PC-3 (cell line): Measurements from ENCODE around the gene CARD6. TPM values are rescaled to one million over a fixed set of nuclear protein-coding genes. Genes with fewer than 3 reads are reported as not detected.
"Not testable (repeated sequence)": the region's sequence is repeated elsewhere in the genome, so short reads cannot be mapped to it uniquely, and the experiment has no call there.

Experiments
- ATAC-seq: fragments of 200-7000 bp; cut with Tn5 transposase; 2 replicates; pipeline ENCODE4 v1.9.1; 2020; ENCODE audit warnings: mild to moderate bottlenecking, moderate library complexity
- BruUV-seq: library from RNA; stranded (reverse); fragments of 400-500 nt; replicated peaks from 2 replicates; lab custom pipeline; 2021; lab: Mats Ljungman, UMichigan
- CTCF ChIA-PET: fragments of 300-600 bp; sonication (Branson Sonifier 250); formaldehyde crosslinking; loops from one replicate; lab custom pipeline; 2022; ENCODE audit warnings: antibody characterized with exemption; lab: Charles Lee
- POLR2A ChIA-PET: fragments of 300-600 bp; sonication (Branson Sonifier 250); formaldehyde crosslinking; loops from one replicate; lab custom pipeline; 2022; ENCODE audit warnings: antibody characterized with exemption; ENCODE audit not compliant: unreplicated experiment; lab: Charles Lee
- DNase-seq: peaks from one replicate; pipeline ENCODE4 v3.0.0-alpha.2; 2015
- H2AFZ ChIP-seq: fragments of 300-600 bp; sonication (generic); 2 replicates; pipeline ENCODE4 v1.6.0; 2016; ENCODE audit warnings: antibody characterized with exemption, low read length
- H3F3A ChIP-seq: fragments of 300-600 bp; sonication (generic); one replicate; pipeline ENCODE4 v1.6.0; 2017; ENCODE audit warnings: antibody characterized with exemption, low read length, control low read depth, mild to moderate bottlenecking; ENCODE audit not compliant: unreplicated experiment
- H3K27ac ChIP-seq: fragments of 300-600 bp; sonication (generic); 2 replicates; pipeline ENCODE4 v1.5.1; 2016; ENCODE audit warnings: mild to moderate bottlenecking, low read length
- H3K27me3 ChIP-seq: fragments of 300-600 bp; sonication (generic); 2 replicates; pipeline ENCODE4 v1.6.1; 2016; ENCODE audit warnings: low read length, mixed read lengths
- H3K36me3 ChIP-seq: fragments of 300-600 bp; sonication (generic); 2 replicates; pipeline ENCODE4 v1.6.1; 2016; ENCODE audit warnings: low read depth, mixed run types, low read length, mixed read lengths
- H3K4me1 ChIP-seq: fragments of 300-600 bp; sonication (generic); 2 replicates; pipeline ENCODE4 v1.5.1; 2016; ENCODE audit warnings: low read length; ENCODE audit not compliant: insufficient read depth
- H3K4me2 ChIP-seq: fragments of 300-600 bp; sonication (generic); 2 replicates; pipeline ENCODE4 v1.6.0; 2016; ENCODE audit warnings: low read length
- H3K4me3 ChIP-seq: fragments of 300-600 bp; sonication (generic); 2 replicates; pipeline ENCODE4 v1.5.1; 2016; ENCODE audit warnings: mild to moderate bottlenecking, low read length, mixed read lengths
- H3K79me2 ChIP-seq: fragments of 300-600 bp; sonication (generic); 2 replicates; pipeline ENCODE4 v1.6.1; 2017; ENCODE audit warnings: low read length, mixed read lengths
- H3K9ac ChIP-seq: fragments of 300-600 bp; sonication (generic); 2 replicates; pipeline ENCODE4 v1.6.0; 2016; ENCODE audit warnings: mild to moderate bottlenecking, low read length
- H3K9me2 ChIP-seq: fragments of 300-600 bp; sonication (generic); replicated peaks from 2 replicates; pipeline ENCODE4 v1.6.1; 2016; ENCODE audit warnings: mixed run types, low read length, mixed read lengths
- H3K9me3 ChIP-seq: fragments of 300-600 bp; sonication (generic); 2 replicates; pipeline ENCODE4 v1.6.1; 2016; ENCODE audit warnings: low read length, mixed read lengths
- H4K20me1 ChIP-seq: fragments of 300-600 bp; sonication (generic); 2 replicates; pipeline ENCODE4 v1.6.1; 2016; ENCODE audit warnings: low read length, mixed read lengths
- EZH2 ChIP-seq: fragments of 300-600 bp; sonication (generic); IDR thresholded peaks from one replicate; pipeline ENCODE4 v1.6.1; 2017; ENCODE audit warnings: antibody characterized with exemption, mild to moderate bottlenecking, low read length; ENCODE audit not compliant: unreplicated experiment
- EZH2phosphoT487 ChIP-seq: fragments of 300-600 bp; sonication (generic); IDR thresholded peaks from 2 replicates; pipeline ENCODE4 v1.6.1; 2018; ENCODE audit warnings: mild to moderate bottlenecking, antibody characterized with exemption, low read length, borderline replicate concordance
- intact Hi-C: fragments of 100-400 bp; cut with micrococcal nuclease; formaldehyde crosslinking; loops from 2 replicates; pipeline ENCODE4 v1.9.0; 2023
- total RNA-seq: library from RNA; depleted of rRNA; stranded (reverse); fragments of >200 nt; gene quantifications from 2 replicates; pipeline ENCODE4 v1.2.3, GENCODE V29; 2014
- TF ChIP-seq, protein P1 (sequence below): fragments of 300-600 bp; sonication (generic); conservative IDR thresholded peaks from 2 replicates; pipeline ENCODE4 v1.5.1; 2017; ENCODE audit warnings: antibody characterized with exemption, low read depth, mild to moderate bottlenecking, low read length

Gene CARD6
- total RNA-seq, 1 experiment from 2014 or later: 2.4 TPM

DNA sequence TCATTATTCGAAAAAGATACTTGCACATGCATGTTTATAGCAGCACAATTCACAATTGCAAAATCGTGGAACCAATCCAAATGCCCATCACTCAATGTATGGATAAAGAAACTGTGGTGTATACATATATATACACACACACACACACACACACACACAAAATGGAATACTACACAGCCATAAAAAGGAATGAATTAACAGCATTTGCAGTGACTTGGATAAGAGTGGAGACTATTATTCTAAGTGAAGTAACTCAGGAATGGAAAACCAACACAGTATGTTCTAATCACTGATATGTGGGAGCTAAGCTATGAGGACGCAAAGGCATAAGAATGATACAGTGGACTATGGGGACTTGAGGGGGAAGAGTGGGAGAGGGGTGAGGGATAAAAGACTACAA lies 46.3 kb upstream of the CARD6 start:
- POLR2A ChIA-PET, H2AFZ ChIP-seq, H3K27me3 ChIP-seq, H3K9ac ChIP-seq, H3K9me2 ChIP-seq, ATAC-seq, H3K9me3 ChIP-seq, H3F3A ChIP-seq, CTCF ChIA-PET, H3K4me3 ChIP-seq, H3K36me3 ChIP-seq, DNase-seq, BruUV-seq: not testable (repeated sequence)
- Histone ChIP-seq H3K4me2 (peak overlapping the region; percentile 13; the same call in 1 of the 2 replicates), H3K79me2 (peaks cover 86% of the 10 kb centered on the region), H3K4me1 (peaks cover 44% of the 10 kb centered on the region), H3K27ac (peak overlapping the region; percentile 58), H4K20me1 (peaks cover 48% of the 10 kb centered on the region)
- intact Hi-C loops: loop anchor here (1.0 kb wide), 1 partner anchor 40 kb away; the partner anchor contains the start of gene TTC33

DNA sequence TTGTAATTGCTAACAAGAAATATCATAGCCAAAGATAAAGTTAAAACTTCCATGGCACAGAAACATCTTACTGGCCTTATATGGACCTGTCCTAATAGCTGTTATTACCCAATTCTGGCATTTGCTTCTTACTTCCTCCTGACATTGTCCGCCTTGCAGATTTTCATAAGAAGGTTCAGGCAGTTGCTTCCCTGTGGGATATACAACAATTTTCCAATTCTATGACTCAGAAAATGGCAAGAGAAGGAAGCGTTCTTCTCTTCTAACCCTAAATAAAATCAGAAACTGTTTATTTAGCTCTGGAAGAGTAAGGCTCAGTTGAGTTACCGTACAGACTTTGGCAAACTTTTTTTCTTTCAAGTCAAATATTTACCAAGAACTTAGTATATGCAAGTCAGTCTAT lies 44.7 kb upstream of the CARD6 start:
- Histone ChIP-seq H4K20me1 (peaks cover 39% of the 10 kb centered on the region), H3K4me2 (peak overlapping the region; percentile 89), H3K79me2 (peaks cover 70% of the 10 kb centered on the region), H3K4me3 (peak overlapping the region; percentile 76), H3K27me3 (no peaks in the 10 kb centered on the region), H3K4me1 (peaks cover 37% of the 10 kb centered on the region), H3F3A (peaks cover 6% of the 10 kb centered on the region), H3K9ac (peak overlapping the region; percentile 87), H2AFZ (no peak overlapping the region), H3K9me3 (no peaks in the 10 kb centered on the region), H3K36me3 (peaks cover 5% of the 10 kb centered on the region; the same call in 1 of the 2 replicates), H3K27ac (peak overlapping the region; percentile 81), H3K9me2 (no peaks in the 10 kb centered on the region)
- TF ChIP-seq EZH2 (no peak), EZH2phosphoT487 (no peak)
- TF ChIP-seq, protein P1, sequence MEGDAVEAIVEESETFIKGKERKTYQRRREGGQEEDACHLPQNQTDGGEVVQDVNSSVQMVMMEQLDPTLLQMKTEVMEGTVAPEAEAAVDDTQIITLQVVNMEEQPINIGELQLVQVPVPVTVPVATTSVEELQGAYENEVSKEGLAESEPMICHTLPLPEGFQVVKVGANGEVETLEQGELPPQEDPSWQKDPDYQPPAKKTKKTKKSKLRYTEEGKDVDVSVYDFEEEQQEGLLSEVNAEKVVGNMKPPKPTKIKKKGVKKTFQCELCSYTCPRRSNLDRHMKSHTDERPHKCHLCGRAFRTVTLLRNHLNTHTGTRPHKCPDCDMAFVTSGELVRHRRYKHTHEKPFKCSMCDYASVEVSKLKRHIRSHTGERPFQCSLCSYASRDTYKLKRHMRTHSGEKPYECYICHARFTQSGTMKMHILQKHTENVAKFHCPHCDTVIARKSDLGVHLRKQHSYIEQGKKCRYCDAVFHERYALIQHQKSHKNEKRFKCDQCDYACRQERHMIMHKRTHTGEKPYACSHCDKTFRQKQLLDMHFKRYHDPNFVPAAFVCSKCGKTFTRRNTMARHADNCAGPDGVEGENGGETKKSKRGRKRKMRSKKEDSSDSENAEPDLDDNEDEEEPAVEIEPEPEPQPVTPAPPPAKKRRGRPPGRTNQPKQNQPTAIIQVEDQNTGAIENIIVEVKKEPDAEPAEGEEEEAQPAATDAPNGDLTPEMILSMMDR: no peak
- BruUV-seq: no TSS peak
- ChIA-PET CTCF (interaction anchor here (0.6 kb wide), 1 partner anchor 45 kb away, joined by 3 read pairs; no protein-coding TSS in a partner anchor), POLR2A (interaction anchor here (0.7 kb wide), 1 partner anchor 126 kb away, joined by 3 read pairs; no protein-coding TSS in a partner anchor)
- ATAC-seq (peak; percentile 13), DNase-seq (peak; percentile 60)
- intact Hi-C loops: loop anchor here (1.0 kb wide), 1 partner anchor 21 kb away; no protein-coding TSS in a partner anchor

DNA sequence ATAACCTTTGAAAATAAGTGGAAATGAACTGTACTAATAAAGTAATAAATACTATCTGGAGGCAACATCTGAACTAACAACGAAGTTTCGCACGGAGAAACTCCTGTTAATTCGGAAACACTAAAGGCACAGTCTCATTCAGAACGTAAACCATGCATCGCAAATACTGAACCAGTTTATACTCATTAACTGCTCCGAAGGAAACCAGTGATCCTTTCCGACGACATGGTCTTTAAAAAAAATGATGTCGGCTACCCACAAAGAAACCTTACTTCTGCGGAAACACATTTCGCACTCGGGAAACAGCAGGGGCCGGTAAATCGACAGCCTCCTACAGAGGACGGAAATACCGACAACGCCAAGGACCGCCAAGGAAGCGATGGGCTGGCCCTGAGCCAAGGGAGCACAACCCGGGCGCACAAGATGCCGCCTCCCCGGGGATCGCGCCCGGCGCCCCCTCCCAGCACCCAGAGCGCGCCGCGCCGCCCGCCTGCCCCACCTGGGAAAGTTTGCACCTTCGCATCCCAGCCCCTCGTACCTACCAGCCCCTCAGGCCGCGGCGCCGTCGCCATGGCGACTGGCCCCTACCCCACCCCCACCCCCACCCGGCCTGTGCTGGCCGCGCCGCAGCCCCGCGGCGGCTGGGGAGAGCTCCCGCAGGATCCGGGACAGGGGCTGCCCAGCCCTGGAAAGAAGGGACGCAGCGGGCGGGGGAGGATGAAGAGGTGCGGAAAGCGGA lies 43.7 kb upstream of the CARD6 start:
- Histone ChIP-seq H3K9ac (peak overlapping the region; percentile 87), H2AFZ (peak overlapping the region; percentile 85), H3K9me2 (no peaks in the 10 kb centered on the region), H3K4me1 (peaks cover 27% of the 10 kb centered on the region), H3F3A (peaks cover 3% of the 10 kb centered on the region), H3K36me3 (peaks cover 5% of the 10 kb centered on the region; the same call in 1 of the 2 replicates), H3K4me3 (peak overlapping the region; percentile 76), H3K4me2 (peak overlapping the region; percentile 89), H3K27me3 (no peaks in the 10 kb centered on the region), H3K27ac (peak overlapping the region; percentile 81), H3K79me2 (peaks cover 60% of the 10 kb centered on the region), H4K20me1 (peaks cover 32% of the 10 kb centered on the region), H3K9me3 (no peaks in the 10 kb centered on the region)
- TSS peak; percentile 40 for BruUV-seq
- peak; percentile 31 for ATAC-seq
- CTCF ChIA-PET: interaction anchor here (0.6 kb wide), 1 partner anchor 35 kb away, joined by 7 read pairs; no protein-coding TSS in a partner anchor
- TF ChIP-seq EZH2phosphoT487 (no peak), EZH2 (no peak)
- TF ChIP-seq, protein P1: no peak
- POLR2A ChIA-PET: no interaction called here
- DNase-seq: peak; percentile 64
- intact Hi-C loops: loop anchor here (1.0 kb wide), 1 partner anchor 42 kb away; the partner anchor contains the start of gene TTC33
